ENCODE measurements around the gene MRPL11. TPM values are rescaled to one million over a fixed set of nuclear protein-coding genes. Genes with fewer than 3 reads are reported as not detected.

Gene MRPL11
- total and polyA plus RNA-seq, 2 experiments from 2014 or later = 57.1 to 60.6 TPM

DNA sequence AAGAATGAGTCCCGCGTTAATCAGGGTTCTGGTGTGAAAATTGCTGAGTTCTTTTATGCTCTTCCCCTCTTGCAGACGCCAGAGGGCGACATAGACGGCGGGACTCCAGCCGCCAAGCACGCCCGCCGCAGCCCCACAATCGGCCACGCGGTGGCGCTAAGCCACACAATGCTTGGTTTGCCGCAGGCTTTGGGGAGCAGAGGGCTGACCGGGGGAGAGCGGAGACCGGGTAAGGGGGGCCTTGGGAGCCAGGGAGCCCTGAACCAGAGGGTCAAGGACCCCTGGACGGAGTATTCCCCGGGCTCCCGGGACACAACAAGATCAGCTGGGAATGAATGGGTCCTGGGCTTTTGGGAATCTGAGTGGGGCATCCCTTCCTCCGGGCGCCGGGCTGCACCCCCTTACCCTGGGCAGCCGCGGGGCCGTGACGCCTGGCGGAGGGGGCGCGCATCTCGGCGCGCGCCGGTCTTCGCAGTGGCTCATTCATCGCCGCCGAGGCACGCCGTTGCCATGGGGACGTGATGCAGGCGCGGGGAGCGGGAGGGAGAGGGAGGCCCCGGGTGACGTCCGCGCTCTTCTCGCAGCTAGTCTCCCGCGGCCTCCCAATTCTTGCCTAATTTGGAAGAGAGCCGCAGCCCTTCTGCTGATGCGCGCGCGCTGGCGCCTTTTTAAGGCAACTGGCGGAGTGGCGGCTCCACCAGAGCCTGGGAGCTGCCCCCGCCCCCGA, 30.0 kb downstream of the MRPL11 start:
- Histone ChIP-seq H3K27me3 (peaks cover 46% of the 10 kb centered on the region), H4K20me1 (ENCODE audit: insufficient read depth, poor library complexity, severe bottlenecking) (no peaks in the 10 kb centered on the region), H3K9me3 (ENCODE audit: low read depth) (no peaks in the 10 kb centered on the region), H3K36me3 (replicated peaks; ENCODE audit: insufficient read depth, low read depth) (no peaks in the 10 kb centered on the region), H3K9me2 (replicated peaks; ENCODE audit: insufficient read depth) (no peaks in the 10 kb centered on the region), H2AFZ (no peak overlapping the region), H3K4me3 (peak overlapping the region; percentile 52), H3K4me1 (ENCODE audit: insufficient read depth) (no peaks in the 10 kb centered on the region), H3K27ac (peak overlapping the region; percentile 32), H3K79me2 (no peaks in the 10 kb centered on the region), H3K4me2 (peak overlapping the region; percentile 96)
- TF ChIP-seq EZH2phosphoT487 (IDR thresholded peaks at IDR 0.05; ENCODE audit: low read depth, severe bottlenecking, unreplicated experiment) = no peak
- TF ChIP-seq, protein P1, sequence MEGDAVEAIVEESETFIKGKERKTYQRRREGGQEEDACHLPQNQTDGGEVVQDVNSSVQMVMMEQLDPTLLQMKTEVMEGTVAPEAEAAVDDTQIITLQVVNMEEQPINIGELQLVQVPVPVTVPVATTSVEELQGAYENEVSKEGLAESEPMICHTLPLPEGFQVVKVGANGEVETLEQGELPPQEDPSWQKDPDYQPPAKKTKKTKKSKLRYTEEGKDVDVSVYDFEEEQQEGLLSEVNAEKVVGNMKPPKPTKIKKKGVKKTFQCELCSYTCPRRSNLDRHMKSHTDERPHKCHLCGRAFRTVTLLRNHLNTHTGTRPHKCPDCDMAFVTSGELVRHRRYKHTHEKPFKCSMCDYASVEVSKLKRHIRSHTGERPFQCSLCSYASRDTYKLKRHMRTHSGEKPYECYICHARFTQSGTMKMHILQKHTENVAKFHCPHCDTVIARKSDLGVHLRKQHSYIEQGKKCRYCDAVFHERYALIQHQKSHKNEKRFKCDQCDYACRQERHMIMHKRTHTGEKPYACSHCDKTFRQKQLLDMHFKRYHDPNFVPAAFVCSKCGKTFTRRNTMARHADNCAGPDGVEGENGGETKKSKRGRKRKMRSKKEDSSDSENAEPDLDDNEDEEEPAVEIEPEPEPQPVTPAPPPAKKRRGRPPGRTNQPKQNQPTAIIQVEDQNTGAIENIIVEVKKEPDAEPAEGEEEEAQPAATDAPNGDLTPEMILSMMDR (IDR thresholded peaks at IDR 0.05; ENCODE audit: poor library complexity) = peak; percentile 100
- 1% methylated on average over 58 of the region's 63 CpGs for WGBS (ENCODE audit: low lambda C conversion rate, missing lambda C conversion rate)
- peak; percentile 91 for DNase-seq (ENCODE audit: low spot score)

DNA sequence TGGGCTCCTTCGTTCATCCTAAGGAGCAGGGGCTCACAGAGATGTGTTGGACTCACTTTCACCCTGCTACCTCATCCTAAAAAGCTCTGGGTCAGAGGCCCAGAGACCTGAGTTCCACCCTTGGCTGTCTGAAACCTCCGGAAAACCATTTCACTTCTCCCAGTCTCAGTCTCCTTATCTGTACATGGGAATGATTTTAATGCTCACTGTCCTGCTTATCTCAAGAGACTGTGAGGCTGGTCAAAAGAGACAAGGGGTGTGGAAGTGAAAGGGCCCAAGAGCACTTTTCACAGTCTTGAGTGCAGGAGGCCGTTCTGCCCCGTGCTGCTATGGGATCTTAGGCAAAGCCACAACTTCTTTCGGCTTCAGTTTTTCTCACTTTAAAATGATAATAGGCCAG, 31.0 kb downstream of the MRPL11 start:
- Histone ChIP-seq H3K4me3 (no peak overlapping the region), H3K36me3 (replicated peaks; ENCODE audit: insufficient read depth, low read depth) (no peaks in the 10 kb centered on the region), H3K9me2 (replicated peaks; ENCODE audit: insufficient read depth) (no peaks in the 10 kb centered on the region), H3K79me2 (no peaks in the 10 kb centered on the region), H3K4me2 (no peak overlapping the region), H3K27ac (no peak overlapping the region), H2AFZ (no peak overlapping the region), H3K4me1 (ENCODE audit: insufficient read depth) (no peaks in the 10 kb centered on the region), H3K9me3 (ENCODE audit: low read depth) (no peaks in the 10 kb centered on the region), H4K20me1 (ENCODE audit: insufficient read depth, poor library complexity, severe bottlenecking) (no peaks in the 10 kb centered on the region), H3K27me3 (peaks cover 52% of the 10 kb centered on the region)
- 76% methylated on average over 5 of the region's 5 CpGs for WGBS (ENCODE audit: low lambda C conversion rate, missing lambda C conversion rate)
- no peak for DNase-seq (ENCODE audit: low spot score)
- TF ChIP-seq EZH2 (IDR thresholded peaks at IDR 0.05; ENCODE audit: borderline replicate concordance) (no peak), EZH2phosphoT487 (IDR thresholded peaks at IDR 0.05; ENCODE audit: low read depth, severe bottlenecking, unreplicated experiment) (no peak)
- TF ChIP-seq, protein P1 (IDR thresholded peaks at IDR 0.05; ENCODE audit: poor library complexity) = no peak

DNA sequence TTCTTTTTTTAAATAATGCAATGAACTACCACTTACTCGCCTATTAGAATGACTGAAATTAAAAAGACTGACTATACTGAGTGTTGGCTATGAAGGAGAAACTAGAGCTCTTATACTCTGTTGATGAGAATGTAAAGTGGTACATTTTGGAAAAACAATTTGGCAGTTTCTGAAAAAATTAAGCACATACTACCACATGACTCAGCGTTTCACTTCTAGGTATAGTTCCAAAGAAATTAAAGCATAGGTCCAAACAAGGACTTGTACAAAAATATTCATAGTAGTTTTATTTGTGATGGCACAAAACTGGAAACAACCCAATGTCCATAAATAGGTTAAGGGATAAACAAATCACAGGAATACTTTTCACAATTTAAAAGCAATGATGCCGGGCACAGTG, 44.7 kb downstream of the MRPL11 start:
- no peak overlapping the region for H3K27ac ChIP-seq
- H3K36me3 ChIP-seq (replicated peaks; ENCODE audit: insufficient read depth, low read depth) = no peaks in the 10 kb centered on the region
- no peak overlapping the region for H2AFZ ChIP-seq
- TF ChIP-seq, protein P1 (IDR thresholded peaks at IDR 0.05; ENCODE audit: poor library complexity) = no peak
- TF ChIP-seq EZH2 (IDR thresholded peaks at IDR 0.05; ENCODE audit: borderline replicate concordance) (no peak), EZH2phosphoT487 (IDR thresholded peaks at IDR 0.05; ENCODE audit: low read depth, severe bottlenecking, unreplicated experiment) (no peak)
- H3K4me2 ChIP-seq = no peak overlapping the region
- DNase-seq (ENCODE audit: low spot score) = no peak
- H3K27me3 ChIP-seq = peaks cover 3% of the 10 kb centered on the region
- WGBS (ENCODE audit: low lambda C conversion rate, missing lambda C conversion rate) = 69% methylated on average over 3 of the region's 3 CpGs
- no peaks in the 10 kb centered on the region for H3K79me2 ChIP-seq
- no peaks in the 10 kb centered on the region for H3K9me2 ChIP-seq (replicated peaks; ENCODE audit: insufficient read depth)
- H3K4me3 ChIP-seq = no peak overlapping the region
- H4K20me1 ChIP-seq (ENCODE audit: insufficient read depth, poor library complexity, severe bottlenecking) = no peaks in the 10 kb centered on the region
- no peaks in the 10 kb centered on the region for H3K4me1 ChIP-seq (ENCODE audit: insufficient read depth)
- no peaks in the 10 kb centered on the region for H3K9me3 ChIP-seq (ENCODE audit: low read depth)
